Neural crest cell (in vitro differentiated cells): ENCODE data around the gene F3. TPM values are rescaled to one million over a fixed set of nuclear protein-coding genes. Genes with fewer than 3 reads are reported as not detected.
A peak's percentile ranks its signal among the peaks of the same experiment; 100 is the strongest.

ENCODE experiments used
- DNase-seq: peaks from one replicate; pipeline ENCODE4 v3.0.0; 2021; ENCODE audit warnings: low read depth, mixed read lengths, low spot score
- H3K27ac Mint-ChIP-seq: one replicate; pipeline ENCODE4 v1.8.0; 2021; ENCODE audit warnings: mild to moderate bottlenecking, mixed read lengths; ENCODE audit not compliant: unreplicated experiment
- H3K27me3 Mint-ChIP-seq: 2 replicates; pipeline ENCODE4 v1.8.0; 2021; ENCODE audit warnings: low read depth, mild to moderate bottlenecking, mixed read lengths
- H3K36me3 Mint-ChIP-seq: 2 replicates; pipeline ENCODE4 v1.8.0; 2021; ENCODE audit warnings: low read depth, mild to moderate bottlenecking, mixed read lengths
- H3K4me1 Mint-ChIP-seq: 2 replicates; pipeline ENCODE4 v1.8.0; 2021; ENCODE audit warnings: mixed read lengths
- H3K4me3 Mint-ChIP-seq: one replicate; pipeline ENCODE4 v1.8.0; 2021; ENCODE audit warnings: mild to moderate bottlenecking, mixed read lengths
- H3K9me3 Mint-ChIP-seq: 2 replicates; pipeline ENCODE4 v1.8.0; 2021; ENCODE audit warnings: mixed read lengths
- CTCF ChIP-seq: fragments of 200-600 bp; sonication (generic); conservative IDR thresholded peaks from 2 replicates; pipeline ENCODE4 v1.5.0; 2021; ENCODE audit warnings: antibody characterized with exemption, mild to moderate bottlenecking
- total RNA-seq: library from RNA; stranded (reverse); gene quantifications from 2 replicates; pipeline ENCODE4 v1.2.1, GENCODE V29; 2021

The F3 gene
- total RNA-seq, 1 donor from 2014 or later, result 4.6 TPM

GRCh38 chr1:94501426-94501825, 40.1 kb downstream of the F3 start:
- H3K27me3 Mint-ChIP-seq, result no peaks in the 10 kb centered on the region
- H3K4me3 Mint-ChIP-seq, result no peak overlapping the region
- peaks cover 2% of the 10 kb centered on the region for H3K4me1 Mint-ChIP-seq
- no peak for DNase-seq
- no peak for TF ChIP-seq CTCF
- no peaks in the 10 kb centered on the region for H3K9me3 Mint-ChIP-seq
- no peak overlapping the region for H3K27ac Mint-ChIP-seq
- H3K36me3 Mint-ChIP-seq, result peaks cover 31% of the 10 kb centered on the region

GRCh38 chr1:94496076-94496755, 45.3 kb downstream of the F3 start:
- no peak overlapping the region for H3K4me3 Mint-ChIP-seq
- peak overlapping the region; percentile 58 for H3K27ac Mint-ChIP-seq
- H3K27me3 Mint-ChIP-seq, result no peaks in the 10 kb centered on the region
- DNase-seq, result no peak
- H3K9me3 Mint-ChIP-seq, result peaks cover 2% of the 10 kb centered on the region
- H3K4me1 Mint-ChIP-seq, result peaks cover 7% of the 10 kb centered on the region
- TF ChIP-seq CTCF, result no peak
- peaks cover 35% of the 10 kb centered on the region for H3K36me3 Mint-ChIP-seq

- H3K27ac Mint-ChIP-seq, result no peak overlapping the region
- H3K9me3 Mint-ChIP-seq, result peaks cover 4% of the 10 kb centered on the region
- no peak for TF ChIP-seq CTCF
- no peak overlapping the region for H3K4me3 Mint-ChIP-seq
- H3K4me1 Mint-ChIP-seq, result no peaks in the 10 kb centered on the region
- H3K27me3 Mint-ChIP-seq, result no peaks in the 10 kb centered on the region
- H3K36me3 Mint-ChIP-seq, result peaks cover 33% of the 10 kb centered on the region
- no peak for DNase-seq
Measured at GRCh38 chr1:94490556-94490955, 51.0 kb downstream of the F3 start.

GRCh38 chr1:94486990-94487389, 54.6 kb downstream of the F3 start:
- H3K36me3 Mint-ChIP-seq, result peaks cover 24% of the 10 kb centered on the region
- H3K9me3 Mint-ChIP-seq, result peaks cover 2% of the 10 kb centered on the region
- H3K27me3 Mint-ChIP-seq, result no peaks in the 10 kb centered on the region

GRCh38 chr1:94481473-94481933, 60.1 kb downstream of the F3 start:
- Mint-ChIP-seq H3K27me3 (no peaks in the 10 kb centered on the region), H3K27ac (no peak overlapping the region), H3K36me3 (peaks cover 6% of the 10 kb centered on the region), H3K9me3 (no peaks in the 10 kb centered on the region), H3K4me1 (peaks cover 3% of the 10 kb centered on the region), H3K4me3 (no peak overlapping the region)
- peak; percentile 83 for TF ChIP-seq CTCF
- peak; percentile 34 for DNase-seq

More at GRCh38 chr1:94486990-94487389, 54.6 kb downstream of the F3 start:
- no peak overlapping the region for H3K4me3 Mint-ChIP-seq
- no peak for TF ChIP-seq CTCF
- no peak for DNase-seq
- H3K4me1 Mint-ChIP-seq, result no peaks in the 10 kb centered on the region
- no peak overlapping the region for H3K27ac Mint-ChIP-seq
